NCI-H774 (cell line): ENCODE measurements around the gene POM121L2.
"Not testable (repeated sequence)": the region's sequence is repeated elsewhere in the genome, so short reads cannot be mapped to it uniquely, and the experiment has no call there.

Experiments used
- DNase-seq: peaks from one replicate; lab custom pipeline; 2025; lab: John Stamatoyannopoulos, UW

The POM121L2 gene

DNA sequence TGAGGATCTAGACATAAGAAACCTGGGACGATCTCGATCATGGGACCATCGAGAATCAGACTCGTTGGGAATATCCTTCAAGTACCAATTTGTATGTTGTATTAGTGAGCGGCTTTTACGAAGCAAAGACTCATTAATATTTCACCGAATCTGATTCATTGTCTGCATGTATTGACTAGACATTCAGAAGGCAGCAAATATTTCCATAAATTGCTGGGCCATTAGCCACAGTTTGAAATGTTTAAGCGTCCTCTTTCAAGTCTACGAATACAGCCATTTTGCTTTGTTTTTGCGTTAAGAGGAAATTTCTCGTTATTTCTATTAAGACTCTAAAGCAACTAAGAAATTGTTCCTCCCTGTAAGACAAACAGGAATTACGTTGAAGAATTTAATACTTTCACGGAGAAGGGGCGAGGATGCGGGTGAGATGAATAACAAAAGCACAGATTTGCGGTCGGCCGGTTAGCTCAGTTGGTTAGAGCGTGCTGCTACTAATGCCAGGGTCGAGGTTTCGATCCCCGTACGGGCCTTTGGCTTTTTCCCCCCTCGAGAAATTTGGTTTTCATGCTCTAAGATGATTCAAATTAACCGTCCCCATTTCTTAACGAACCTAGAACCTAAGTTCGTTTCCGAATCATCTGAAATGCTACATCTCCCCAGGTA lies 18.5 kb downstream of the POM121L2 start:
- DNase-seq, result peak; percentile 48

DNA sequence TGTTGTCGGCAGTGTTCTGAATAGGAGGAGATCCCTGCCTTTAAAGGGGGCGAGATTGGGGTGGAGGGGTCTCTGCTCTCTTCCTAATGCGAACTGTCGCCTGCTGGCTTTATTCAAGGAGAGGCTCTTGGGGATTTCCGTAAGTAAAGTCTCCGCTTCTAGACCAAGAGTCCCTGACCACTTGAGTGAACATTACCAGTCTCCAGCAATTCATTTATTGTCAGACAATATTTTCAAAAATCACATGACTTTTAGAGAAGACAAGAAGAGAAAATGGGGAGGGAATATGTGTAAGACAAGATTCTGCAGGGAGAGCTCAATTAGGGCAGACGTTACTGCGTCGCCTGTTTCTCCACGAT lies 21.2 kb downstream of the POM121L2 start:
- no peak for DNase-seq

DNA sequence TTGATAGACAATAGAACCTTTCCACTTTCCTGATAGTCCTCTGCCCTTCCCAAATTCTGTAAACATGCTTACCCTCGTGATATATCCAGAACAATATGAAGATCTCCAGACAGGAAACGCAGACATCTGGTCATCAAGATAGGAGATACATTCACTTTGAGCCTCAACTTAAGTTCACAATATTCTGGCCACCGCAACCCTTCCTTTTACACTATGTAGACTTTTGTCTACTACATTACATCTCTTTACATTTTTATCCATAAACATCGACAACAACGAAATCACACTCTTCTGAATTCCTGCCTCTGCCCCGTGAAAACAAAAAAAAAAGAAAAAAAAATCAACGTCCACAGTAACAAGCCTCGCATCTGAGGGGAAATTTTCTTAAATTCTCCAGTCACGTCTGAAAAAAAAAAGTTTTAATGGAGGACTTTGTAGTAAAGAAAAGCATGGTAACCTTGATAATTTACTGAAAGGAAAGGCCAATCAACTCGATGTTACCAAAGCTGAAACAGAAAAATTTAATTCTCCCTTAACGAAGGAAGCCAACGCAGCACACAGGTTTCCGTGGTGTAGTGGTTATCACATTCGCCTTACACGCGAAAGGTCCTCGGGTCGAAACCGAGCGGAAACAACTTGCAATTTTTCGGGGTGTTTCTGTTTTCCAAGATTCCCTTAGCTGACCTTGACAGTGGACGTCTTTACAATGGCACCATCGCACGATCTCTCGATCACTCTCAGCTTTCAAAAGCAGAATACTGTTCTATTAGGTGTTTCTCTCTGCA lies 21.8 kb downstream of the POM121L2 start:
- DNase-seq, result peak; percentile 49

DNA sequence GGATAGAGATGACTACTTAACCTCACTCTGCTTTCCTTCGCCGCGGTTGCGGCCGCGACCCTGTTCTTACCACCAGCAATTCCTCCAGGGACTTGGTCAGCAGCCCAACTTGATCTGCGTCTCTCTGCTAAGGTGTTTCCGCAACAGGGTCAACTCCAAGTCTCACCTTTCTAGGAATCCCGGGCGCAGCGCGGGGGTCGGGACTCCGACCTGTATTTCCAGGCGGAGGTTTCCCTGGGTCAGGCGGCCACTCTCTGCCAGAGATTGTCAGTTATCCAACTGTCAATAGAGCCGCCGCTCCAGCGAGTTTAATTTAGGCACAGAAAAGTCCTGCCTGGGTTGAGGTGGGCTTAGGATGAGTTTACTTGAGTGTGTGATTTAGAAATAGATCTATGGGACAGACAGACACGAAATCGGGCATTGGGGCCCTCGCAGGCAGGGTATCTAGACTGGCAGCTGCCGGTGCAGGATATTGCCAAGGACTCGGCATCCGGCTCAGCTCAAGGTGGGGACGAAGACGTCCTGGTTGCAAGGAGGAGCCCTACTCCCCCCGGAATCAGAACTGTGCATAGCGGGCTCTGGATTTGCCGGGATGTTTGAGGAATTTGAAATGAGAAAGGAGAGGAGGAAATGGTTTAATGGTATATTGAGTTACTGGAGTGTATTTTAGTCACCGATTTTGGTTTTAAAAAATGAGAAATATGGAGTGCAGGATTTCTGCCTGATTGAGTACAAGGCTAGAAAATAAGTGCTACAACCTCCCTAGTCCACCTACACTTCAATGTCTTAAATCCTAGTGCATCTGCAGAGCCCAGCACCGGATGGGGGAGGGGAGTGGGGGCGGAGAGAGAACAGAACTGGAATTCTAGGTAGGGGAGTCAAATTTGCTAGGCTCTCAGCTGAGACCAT lies 23.7 kb downstream of the POM121L2 start:
- DNase-seq, result no peak

DNA sequence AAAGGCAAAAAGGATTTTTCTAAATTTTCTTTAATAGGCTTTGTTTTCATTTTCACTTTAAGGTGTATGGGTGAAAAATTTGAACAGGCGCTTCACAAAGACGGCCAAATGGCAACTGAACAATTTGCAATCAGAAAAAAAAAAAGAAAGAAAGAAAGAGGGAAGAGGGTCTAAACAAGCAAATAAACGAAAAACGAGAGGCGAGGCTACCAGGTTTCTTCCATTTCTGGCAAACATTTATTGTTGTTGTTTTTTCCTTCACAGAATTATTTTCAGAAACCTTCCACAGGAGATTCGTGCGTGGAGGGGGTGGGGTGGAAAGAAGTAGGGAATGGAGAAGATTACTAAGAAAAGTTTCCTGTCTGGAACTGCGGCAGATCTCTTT lies 24.3 kb downstream of the POM121L2 start:
- DNase-seq, result no peak

DNA sequence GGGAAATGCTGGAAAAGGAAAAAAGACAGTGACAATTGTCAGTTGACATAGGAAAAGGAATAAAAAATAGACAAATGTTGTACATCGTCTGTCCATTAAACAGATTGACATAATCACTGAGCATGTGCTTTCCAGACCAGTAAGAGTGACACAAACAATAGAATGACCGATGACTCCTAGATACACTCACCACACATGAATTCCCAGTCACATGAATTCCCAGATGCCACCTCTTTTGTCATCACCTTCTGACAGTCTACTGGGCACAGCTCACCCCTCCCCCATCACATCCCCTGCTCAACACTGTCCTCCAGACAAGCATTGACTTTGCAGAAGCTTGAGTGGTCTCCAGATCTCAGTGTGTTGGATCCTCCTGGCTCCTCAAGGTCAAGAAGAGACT lies 25.9 kb downstream of the POM121L2 start:
- DNase-seq, result no peak

DNA sequence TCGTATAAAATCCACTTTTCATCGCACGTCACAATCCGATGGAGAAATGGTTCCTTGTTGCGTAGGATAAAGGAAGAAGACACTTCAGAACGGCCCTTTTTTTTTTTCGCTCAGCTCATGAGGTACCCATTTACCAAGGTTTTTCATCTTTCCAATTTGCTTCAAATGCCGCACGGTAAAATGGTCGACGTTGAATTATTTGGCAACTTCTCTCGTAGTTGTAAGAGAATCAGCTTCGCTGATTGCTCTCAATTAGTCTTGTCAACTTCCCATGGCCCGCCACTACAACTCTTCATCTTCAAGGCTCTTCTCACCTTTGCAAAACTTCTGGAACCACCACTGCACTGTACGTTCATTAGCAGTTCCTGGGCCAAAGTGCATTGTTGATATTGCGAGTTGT lies 28.8 kb downstream of the POM121L2 start:
- DNase-seq, result no peak

DNA sequence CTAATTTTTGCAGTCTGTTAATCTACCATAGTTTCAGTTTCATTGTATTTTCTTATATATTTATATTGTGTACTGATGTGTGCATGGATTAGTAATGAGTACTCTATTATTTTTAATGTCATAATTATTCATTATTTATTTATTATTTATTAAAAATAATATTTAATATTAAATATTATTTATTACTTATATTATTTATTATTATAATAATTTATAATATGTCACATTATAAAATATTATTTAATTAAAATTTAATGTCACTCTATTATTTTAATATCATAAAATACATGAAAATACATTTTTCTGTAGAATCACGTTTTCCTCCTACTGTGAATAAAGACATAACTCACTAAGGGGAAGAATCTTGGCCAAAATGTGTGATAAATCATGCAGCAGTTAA lies 30.5 kb downstream of the POM121L2 start:
- DNase-seq, result no peak

DNA sequence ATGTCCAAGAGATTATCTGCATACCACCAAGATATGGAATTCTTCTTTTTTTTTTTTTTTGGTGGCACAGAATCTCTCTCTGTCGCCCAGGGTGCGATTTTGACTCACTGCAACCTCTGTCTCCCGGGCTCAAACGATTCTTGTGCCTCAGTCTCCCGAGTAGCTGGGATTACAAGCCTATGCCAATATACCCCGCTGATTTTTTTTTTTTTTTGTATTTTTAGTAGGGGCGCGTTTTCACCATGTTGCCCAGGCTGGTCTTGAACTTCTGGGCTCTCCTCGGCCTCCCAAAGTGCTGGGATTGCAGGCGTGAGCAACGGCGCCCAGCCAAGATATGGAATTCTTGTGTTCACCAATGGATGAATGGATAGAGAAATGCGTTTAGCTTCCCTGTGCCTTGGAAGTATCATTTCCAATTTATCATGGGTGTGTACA lies 31.0 kb downstream of the POM121L2 start:
- peak; percentile 26 for DNase-seq

DNA sequence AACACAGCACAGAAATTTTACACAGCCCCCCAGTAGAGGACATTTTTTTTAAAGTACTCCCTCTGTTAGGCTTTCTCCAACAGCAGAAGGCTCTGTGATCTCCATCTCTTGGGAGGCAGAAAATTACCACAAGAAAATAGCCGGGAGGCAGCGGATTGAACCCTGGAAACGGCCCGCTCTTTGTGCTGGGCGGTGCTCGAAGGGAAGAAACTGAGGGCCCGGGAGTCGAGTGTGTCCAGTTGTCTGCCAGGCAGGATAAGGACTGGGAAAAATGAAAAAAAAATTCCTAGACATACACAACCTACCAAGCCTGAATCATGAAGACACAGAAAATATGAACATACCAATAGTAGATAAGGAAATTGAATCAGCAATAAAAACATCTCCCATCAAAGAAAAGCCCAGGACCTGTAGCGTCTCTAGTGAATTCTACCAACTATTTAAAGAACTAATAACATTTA lies 31.5 kb downstream of the POM121L2 start:
- no peak for DNase-seq

DNA sequence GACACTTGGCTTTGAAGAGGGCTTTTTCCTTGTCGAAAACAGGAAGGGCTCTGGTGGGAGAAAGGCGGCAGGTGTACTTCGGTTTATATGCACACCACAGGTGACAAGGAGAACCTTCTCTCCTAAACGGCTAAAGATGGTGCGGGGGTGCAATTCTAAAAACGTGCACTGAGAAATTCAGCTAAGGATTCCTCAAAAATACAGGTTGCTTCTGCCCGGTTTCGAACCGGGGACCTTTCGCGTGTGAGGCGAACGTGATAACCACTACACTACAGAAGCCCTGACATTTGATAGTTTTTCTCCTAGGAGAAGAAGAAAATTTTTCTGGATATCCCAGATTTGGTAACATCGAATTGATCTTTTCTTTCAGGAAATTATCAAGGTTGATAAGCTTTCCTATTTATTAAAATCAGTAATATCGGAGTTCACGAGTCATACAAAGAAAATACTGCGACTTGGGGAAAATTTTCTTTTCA lies 32.0 kb downstream of the POM121L2 start:
- peak; percentile 29 for DNase-seq

DNA sequence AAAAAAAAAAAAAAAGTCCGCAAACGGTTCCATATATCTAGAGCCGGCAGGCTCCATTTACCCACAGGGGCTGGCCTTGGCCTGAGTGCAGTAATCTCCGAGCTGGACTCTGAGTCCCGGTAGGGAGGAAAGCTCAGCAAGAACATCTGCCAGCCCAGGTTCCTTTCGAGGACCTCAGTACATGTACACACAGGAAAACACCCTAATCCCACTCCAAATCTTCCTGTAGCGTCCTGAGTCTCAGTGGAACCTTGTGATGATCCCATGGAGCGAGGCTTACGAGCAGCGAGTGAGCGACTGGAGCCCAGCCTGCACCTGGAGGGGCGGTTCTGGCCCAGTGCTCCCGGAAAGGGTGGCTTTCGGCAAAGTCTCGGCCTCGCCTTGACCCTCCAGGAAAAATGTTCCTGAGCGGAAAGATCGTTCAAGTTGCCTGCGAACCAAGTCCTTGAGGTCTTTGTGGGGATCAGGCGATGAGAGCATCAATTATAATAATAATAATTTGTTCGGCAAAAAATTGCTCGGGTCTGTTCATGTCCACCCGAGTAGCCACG lies 32.5 kb downstream of the POM121L2 start:
- DNase-seq, result no peak

DNA sequence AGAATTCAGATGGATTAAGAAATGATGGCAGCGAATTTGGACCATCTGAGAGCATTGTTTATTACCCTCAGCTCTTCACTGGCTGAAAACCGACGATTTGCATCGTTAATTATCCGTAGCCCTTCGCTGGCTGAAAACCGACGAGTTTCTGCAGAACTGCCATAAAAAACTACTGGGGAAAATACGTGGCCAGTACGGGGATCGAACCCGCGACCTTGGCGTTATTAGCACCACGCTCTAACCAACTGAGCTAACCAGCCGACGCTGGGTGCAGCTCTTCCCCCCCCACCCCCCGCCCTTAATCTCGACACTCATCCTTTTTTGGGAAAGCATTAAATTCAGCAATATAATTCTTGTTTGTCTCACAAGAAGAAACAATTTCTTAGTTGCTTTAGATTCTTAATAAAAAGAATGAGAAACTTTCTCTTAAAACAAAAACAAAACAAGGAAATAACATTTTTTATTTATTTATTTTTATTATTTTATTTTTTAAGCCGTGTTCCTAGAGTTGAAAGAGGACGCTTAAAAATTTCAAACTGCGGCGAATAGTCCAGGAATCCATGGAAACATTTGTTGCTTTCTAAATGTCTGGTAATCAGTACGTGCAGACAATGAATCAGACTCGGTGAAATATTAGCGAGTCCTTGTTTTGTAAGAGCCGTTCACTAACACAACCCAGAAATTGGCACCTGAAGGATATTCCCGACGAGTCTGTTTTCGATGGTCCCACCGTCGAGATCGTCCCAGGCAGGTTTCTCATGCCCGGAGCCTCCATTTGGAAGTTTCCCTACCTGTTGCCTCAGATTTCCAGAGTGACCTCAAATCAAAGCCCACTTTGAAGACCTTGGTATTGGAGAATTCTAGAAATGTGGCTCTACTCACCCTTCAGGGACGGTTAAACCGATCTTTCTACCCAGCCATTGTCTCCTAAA lies 36.8 kb downstream of the POM121L2 start:
- no peak for DNase-seq

DNA sequence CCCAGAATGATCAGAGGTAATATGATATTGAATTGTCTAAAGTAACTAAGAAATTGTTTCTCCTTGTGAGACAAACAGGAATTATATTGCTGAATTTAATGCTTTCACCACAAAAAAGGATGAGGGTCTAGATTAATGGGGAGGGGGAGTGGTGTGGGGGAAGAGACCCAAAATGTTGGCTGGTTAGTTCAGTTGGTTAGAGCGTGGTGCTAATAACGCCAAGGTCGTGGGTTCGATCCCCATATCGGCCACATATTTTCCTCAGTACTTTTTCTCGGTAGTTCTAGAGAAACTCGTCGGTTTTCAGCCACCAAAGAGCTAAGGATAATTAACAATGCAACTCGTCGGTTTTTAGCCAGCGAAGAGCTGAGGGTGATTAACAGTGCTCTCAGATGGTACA lies 38.3 kb downstream of the POM121L2 start:
- no peak for DNase-seq

DNA sequence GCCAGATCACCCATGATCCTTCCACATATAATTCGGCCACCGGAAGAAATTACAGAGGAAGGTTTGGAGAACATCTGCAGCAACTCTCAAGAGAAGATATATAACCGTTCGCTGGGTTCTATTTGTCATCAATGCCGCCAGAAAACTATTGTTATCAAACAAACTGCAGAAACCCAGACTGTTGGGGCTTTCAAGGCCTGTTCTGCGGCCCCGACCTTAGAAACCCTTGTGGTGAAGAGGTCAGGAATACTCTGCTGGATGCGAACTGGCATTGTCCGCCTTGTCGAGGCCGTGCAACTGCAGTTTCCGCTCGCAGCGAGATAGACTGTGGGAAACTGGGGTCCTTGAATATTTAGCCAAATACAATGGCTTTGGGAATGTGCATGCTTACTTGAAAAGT lies 43.3 kb downstream of the POM121L2 start:
- no peak for DNase-seq

DNA sequence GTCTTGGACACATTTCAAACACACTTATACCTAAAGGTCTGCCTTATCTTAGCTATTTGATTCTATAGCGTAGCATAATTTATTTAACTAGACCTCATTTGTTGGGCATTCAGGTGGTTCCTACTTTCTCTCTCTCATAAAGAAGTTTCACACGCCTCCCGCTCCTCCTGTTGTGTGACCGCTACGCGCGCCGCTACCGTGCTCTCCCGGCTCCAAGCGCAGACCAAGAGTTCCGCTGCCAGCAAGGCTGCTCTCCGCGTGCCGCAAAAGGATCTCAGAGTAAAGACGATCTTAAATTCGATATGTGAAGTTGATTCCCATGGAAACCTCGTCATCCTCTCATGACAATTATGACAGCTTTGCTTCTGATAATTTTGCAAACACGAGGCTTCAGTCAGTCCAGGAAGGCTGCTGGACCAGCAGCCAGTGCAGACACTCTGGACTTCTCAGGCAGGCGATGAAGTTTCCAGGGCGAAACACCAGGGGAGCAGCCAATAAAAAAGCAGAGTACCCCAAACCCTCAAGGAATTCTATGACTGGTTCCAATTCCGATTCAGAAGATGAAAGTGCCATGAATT lies 44.1 kb downstream of the POM121L2 start:
- DNase-seq, result no peak

DNA sequence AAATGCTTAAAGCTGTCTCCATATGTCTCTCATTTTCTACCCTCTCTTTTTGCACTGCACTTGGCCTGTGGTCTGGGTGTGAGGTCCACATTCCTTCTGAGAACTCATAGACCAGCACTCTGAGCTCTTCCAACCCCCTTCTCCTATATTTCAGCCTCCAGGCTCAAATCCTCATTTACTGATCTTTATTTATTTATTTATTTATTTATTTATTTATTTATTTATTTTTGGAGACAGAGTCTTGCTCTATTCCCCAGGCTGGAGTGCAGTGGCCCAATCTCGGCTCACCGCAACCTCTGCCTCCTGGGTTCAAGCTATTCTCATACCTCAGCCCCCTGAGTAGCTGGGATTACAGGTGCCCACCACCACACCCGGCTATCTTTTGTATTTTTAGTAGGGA lies 45.1 kb downstream of the POM121L2 start:
- DNase-seq, result not testable (repeated sequence)

DNA sequence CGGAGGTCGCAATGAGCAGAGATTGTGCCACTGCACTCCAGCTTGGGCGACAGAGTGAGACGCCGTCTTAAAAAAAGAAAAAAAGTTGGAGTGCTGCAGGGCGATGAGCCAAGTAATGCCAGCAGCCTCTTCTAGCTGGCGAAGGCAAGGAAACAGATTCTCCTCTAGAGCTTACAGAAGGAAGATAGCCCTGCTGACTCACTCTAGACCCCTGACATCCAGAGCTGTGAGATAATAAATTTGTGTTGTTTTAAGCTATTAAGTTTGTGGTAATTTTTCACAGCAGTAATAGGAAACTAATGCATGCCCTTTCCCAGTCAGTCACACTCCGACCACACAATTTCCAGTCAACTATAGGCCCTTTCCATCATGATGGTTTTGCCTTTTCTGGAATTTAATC lies 48.2 kb downstream of the POM121L2 start:
- DNase-seq, result no peak

DNA sequence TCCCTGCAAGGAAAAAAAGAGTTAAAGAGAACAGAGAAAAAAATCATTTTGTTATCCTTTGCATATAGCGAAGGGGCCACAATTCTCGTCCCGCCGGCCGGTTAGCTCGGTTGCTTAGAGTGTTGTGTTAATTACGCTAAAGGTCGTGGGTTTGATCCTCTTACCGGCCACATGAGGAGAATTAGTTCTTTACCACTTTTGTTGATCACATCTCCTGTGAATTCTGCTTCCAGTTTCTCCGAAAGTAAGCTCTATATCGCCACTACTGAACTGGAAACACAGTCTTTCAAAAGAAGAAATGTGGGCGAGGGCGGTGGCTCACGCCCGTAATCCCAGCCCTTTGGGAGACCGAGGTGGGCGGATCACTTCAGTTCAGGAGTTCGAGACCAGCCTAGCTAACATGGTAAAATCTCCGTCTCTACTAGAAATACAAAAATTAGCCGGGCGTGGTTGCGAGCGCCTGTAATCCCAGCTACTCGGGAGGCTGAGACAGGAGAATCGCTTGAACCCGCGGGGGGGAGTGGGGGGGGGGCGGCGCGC lies 51.2 kb downstream of the POM121L2 start:
- DNase-seq, result no peak

DNA sequence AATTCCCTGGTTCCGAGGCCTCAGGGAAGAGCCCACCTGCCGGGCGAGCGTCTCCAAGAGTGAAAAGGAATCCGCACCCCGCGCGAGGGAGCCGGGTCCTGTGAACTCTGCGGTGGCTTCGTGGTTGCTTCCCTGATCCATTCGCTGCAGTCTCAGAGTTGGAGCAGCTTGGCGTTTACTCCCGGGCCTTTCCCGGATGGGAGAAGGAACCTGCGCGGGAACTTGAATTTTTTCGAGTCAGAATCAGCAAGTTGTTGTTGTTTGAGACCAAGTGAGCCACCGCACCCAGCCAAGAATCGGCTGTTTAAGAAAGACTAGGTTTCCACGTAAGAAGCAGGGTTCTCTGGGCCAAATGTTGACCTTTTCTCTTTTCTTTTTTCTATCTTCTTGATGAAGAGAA lies 51.7 kb downstream of the POM121L2 start:
- no peak for DNase-seq
